ENCODE results near the gene SARS2.
A peak's percentile ranks its signal among the peaks of the same experiment; 100 is the strongest.
"Not testable (repeated sequence)": the region's sequence is repeated elsewhere in the genome, so short reads cannot be mapped to it uniquely, and the experiment has no call there.

Gene SARS2

GRCh38 chr19:38889803-38890202, 40.8 kb downstream of the SARS2 start:
- no peak for DNase-seq

GRCh38 chr19:38888876-38889275, 41.7 kb downstream of the SARS2 start:
- DNase-seq: no peak

- not testable (repeated sequence) for DNase-seq
Observed at GRCh38 chr19:38884691-38885090, 45.9 kb downstream of the SARS2 start.

- no peak for DNase-seq
Observed at GRCh38 chr19:38883286-38883685, 47.3 kb downstream of the SARS2 start.

GRCh38 chr19:38880882-38881609, 49.5 kb downstream of the SARS2 start:
- DNase-seq: no peak

- no peak for DNase-seq
Observed at GRCh38 chr19:38880076-38880881, 50.3 kb downstream of the SARS2 start.

GRCh38 chr19:38879400-38879751, 51.2 kb downstream of the SARS2 start:
- no peak for DNase-seq

- DNase-seq: no peak
Observed at GRCh38 chr19:38878575-38879399, 51.8 kb downstream of the SARS2 start.

GRCh38 chr19:38877781-38878574, 52.6 kb downstream of the SARS2 start, which contains the start of gene RINL:
Gene RINL (minus strand): TSS chr19:38878275. CDS start chr19:38876742, 1,533 bp downstream.
- peak; percentile 77 for DNase-seq

- no peak for DNase-seq
Observed at GRCh38 chr19:38875656-38876395, 54.7 kb downstream of the SARS2 start.

- DNase-seq: not testable (repeated sequence)
Observed at GRCh38 chr19:38873400-38873799, 57.2 kb downstream of the SARS2 start.

- DNase-seq: no peak
Observed at GRCh38 chr19:38870612-38871011, 60.0 kb downstream of the SARS2 start.

GRCh38 chr19:38869836-38870607, 60.5 kb downstream of the SARS2 start:
- DNase-seq: peak; percentile 96

- peak; percentile 32 for DNase-seq
Observed at GRCh38 chr19:38869160-38869835, 61.3 kb downstream of the SARS2 start.

GRCh38 chr19:38868551-38868950, 62.0 kb downstream of the SARS2 start:
- no peak for DNase-seq

- no peak for DNase-seq
Observed at GRCh38 chr19:38867171-38867780, 63.3 kb downstream of the SARS2 start.

Data from CD4-positive, alpha-beta T cell treated with Interleukin-21 for 1 hour (primary cell).